Measurements from ENCODE around the gene POLR3F. TPM values are rescaled to one million over a fixed set of nuclear protein-coding genes. Genes with fewer than 3 reads are reported as not detected.

Gene POLR3F

DNA sequence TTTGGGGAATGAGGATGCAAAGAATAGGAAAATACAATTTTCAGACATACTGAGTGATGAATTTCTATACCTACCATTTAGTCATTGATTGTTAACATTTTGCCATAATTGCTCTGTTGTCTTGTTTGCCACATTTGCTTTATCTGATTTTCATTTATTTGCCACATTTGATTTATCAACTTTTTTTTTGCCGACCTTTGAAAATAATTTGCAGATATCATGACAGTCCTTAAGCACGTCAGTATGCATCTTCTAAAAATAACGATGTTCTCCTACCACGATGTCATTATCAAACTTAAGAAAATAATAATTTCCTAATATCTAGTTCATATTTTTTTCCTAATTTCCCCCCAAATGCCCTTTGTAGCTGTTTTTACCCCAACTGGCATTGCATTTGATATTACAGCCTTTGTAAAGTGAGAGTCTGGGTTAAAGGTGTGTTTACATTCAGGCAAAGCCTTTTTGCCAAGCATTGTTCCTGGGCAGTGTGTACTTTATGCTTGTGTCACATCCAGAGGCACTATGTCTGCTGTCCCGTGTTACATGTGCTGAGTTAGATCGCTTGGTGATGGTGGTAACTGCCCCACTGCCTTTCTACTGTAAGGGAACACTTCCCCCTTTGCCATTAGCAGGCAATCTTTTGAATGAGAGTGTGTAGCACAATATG, 66.9 kb downstream of the POLR3F start:
- TF ChIP-seq, protein P1, sequence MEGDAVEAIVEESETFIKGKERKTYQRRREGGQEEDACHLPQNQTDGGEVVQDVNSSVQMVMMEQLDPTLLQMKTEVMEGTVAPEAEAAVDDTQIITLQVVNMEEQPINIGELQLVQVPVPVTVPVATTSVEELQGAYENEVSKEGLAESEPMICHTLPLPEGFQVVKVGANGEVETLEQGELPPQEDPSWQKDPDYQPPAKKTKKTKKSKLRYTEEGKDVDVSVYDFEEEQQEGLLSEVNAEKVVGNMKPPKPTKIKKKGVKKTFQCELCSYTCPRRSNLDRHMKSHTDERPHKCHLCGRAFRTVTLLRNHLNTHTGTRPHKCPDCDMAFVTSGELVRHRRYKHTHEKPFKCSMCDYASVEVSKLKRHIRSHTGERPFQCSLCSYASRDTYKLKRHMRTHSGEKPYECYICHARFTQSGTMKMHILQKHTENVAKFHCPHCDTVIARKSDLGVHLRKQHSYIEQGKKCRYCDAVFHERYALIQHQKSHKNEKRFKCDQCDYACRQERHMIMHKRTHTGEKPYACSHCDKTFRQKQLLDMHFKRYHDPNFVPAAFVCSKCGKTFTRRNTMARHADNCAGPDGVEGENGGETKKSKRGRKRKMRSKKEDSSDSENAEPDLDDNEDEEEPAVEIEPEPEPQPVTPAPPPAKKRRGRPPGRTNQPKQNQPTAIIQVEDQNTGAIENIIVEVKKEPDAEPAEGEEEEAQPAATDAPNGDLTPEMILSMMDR (IDR thresholded peaks at IDR 0.05; ENCODE audit: insufficient read depth, low read length): no peak
- TF ChIP-seq SPI1 (IDR thresholded peaks at IDR 0.05; ENCODE audit: borderline replicate concordance, low read depth) (no peak), GABPA (IDR thresholded peaks at IDR 0.05; ENCODE audit: low read depth) (no peak), POLR2AphosphoS5 (IDR thresholded peaks at IDR 0.05; ENCODE audit: low read depth) (no peak)
- TF ChIP-seq, protein P2, sequence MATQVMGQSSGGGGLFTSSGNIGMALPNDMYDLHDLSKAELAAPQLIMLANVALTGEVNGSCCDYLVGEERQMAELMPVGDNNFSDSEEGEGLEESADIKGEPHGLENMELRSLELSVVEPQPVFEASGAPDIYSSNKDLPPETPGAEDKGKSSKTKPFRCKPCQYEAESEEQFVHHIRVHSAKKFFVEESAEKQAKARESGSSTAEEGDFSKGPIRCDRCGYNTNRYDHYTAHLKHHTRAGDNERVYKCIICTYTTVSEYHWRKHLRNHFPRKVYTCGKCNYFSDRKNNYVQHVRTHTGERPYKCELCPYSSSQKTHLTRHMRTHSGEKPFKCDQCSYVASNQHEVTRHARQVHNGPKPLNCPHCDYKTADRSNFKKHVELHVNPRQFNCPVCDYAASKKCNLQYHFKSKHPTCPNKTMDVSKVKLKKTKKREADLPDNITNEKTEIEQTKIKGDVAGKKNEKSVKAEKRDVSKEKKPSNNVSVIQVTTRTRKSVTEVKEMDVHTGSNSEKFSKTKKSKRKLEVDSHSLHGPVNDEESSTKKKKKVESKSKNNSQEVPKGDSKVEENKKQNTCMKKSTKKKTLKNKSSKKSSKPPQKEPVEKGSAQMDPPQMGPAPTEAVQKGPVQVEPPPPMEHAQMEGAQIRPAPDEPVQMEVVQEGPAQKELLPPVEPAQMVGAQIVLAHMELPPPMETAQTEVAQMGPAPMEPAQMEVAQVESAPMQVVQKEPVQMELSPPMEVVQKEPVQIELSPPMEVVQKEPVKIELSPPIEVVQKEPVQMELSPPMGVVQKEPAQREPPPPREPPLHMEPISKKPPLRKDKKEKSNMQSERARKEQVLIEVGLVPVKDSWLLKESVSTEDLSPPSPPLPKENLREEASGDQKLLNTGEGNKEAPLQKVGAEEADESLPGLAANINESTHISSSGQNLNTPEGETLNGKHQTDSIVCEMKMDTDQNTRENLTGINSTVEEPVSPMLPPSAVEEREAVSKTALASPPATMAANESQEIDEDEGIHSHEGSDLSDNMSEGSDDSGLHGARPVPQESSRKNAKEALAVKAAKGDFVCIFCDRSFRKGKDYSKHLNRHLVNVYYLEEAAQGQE (IDR thresholded peaks at IDR 0.05; ENCODE audit: insufficient replicate concordance, low read depth): no peak
- no peak for DNase-seq (ENCODE audit: low read depth in 1 of 2, low spot score in 1 of 2)
- H3K27me3 ChIP-seq (ENCODE audit: insufficient read depth, poor library complexity, severe bottlenecking): no peaks in the 10 kb centered on the region
- H3K4me3 ChIP-seq (replicated peaks; ENCODE audit: insufficient read depth, low read length): no peak overlapping the region
- no peak overlapping the region for H3K27ac ChIP-seq (replicated peaks)

Small RNA genes lying within 50 kb of the gene (microRNA-seq; reads per million reads assigned to microRNA genes)
- gene MIR3192: not detected
